Measurements from ENCODE around the gene ANTXR1. TPM values are rescaled to one million over a fixed set of nuclear protein-coding genes. Genes with fewer than 3 reads are reported as not detected.
"Not testable (repeated sequence)": the region's sequence is repeated elsewhere in the genome, so short reads cannot be mapped to it uniquely, and the experiment has no call there.

ANTXR1 gene
- total and polyA plus RNA-seq, 2 donors, result 4.4 to 7.3 TPM

- Histone ChIP-seq H3K36me3 (ENCODE audit: control insufficient read depth in 2 of 2, insufficient read depth in 2 of 2, low read length in 1 of 2) (no peaks in the 10 kb centered on the region), H3K27ac (ENCODE audit: low read depth in 1 of 2, low read length in 1 of 2) (no peak overlapping the region), H3K9me3 (ENCODE audit: control insufficient read depth in 2 of 2, insufficient read depth in 1 of 2, low read length in 1 of 2) (no peaks in the 10 kb centered on the region), H3K4me1 (ENCODE audit: control insufficient read depth in 2 of 2, insufficient read depth in 2 of 2, low read length in 2 of 2) (no peaks in the 10 kb centered on the region), H3K27me3 (ENCODE audit: control insufficient read depth in 2 of 2, insufficient read depth in 1 of 2, low read length in 1 of 2) (no peaks in the 10 kb centered on the region), H3K4me3 (ENCODE audit: low read length in 2 of 2) (no peak overlapping the region)
- 98% methylated on average over 9 of the region's 9 CpGs for WGBS
- DNase-seq (ENCODE audit: low read depth in 6 of 9, low spot score in 9 of 9), result no peak
Observed at GRCh38 chr2:69247583-69247982, 234.6 kb downstream of the ANTXR1 start.

- Histone ChIP-seq H3K27me3 (ENCODE audit: control insufficient read depth in 2 of 2, insufficient read depth in 1 of 2, low read length in 1 of 2) (no peaks in the 10 kb centered on the region), H3K4me1 (ENCODE audit: control insufficient read depth in 2 of 2, insufficient read depth in 2 of 2, low read length in 2 of 2) (no peaks in the 10 kb centered on the region), H3K27ac (ENCODE audit: low read depth in 1 of 2, low read length in 1 of 2) (no peak overlapping the region), H3K4me3 (ENCODE audit: low read length in 2 of 2) (no peak overlapping the region), H3K36me3 (ENCODE audit: control insufficient read depth in 2 of 2, insufficient read depth in 2 of 2, low read length in 1 of 2) (no peaks in the 10 kb centered on the region), H3K9me3 (ENCODE audit: control insufficient read depth in 2 of 2, insufficient read depth in 1 of 2, low read length in 1 of 2) (no peaks in the 10 kb centered on the region)
- DNase-seq (ENCODE audit: low read depth in 6 of 9, low spot score in 9 of 9), result no peak
- WGBS, result 97% methylated on average over 4 of the region's 4 CpGs
Observed at GRCh38 chr2:69248232-69248631, 235.3 kb downstream of the ANTXR1 start.

- no peaks in the 10 kb centered on the region for H3K9me3 ChIP-seq (ENCODE audit: control insufficient read depth in 2 of 2, insufficient read depth in 1 of 2, low read length in 1 of 2)
- no peaks in the 10 kb centered on the region for H3K36me3 ChIP-seq (ENCODE audit: control insufficient read depth in 2 of 2, insufficient read depth in 2 of 2, low read length in 1 of 2)
- H3K4me3 ChIP-seq (ENCODE audit: low read length in 2 of 2), result no peak overlapping the region
- H3K4me1 ChIP-seq (ENCODE audit: control insufficient read depth in 2 of 2, insufficient read depth in 2 of 2, low read length in 2 of 2), result no peaks in the 10 kb centered on the region
- DNase-seq (ENCODE audit: low read depth in 6 of 9, low spot score in 9 of 9), result no peak
- WGBS, result 46% methylated on average over 1 of the region's 1 CpG
- no peak overlapping the region for H3K27ac ChIP-seq (ENCODE audit: low read depth in 1 of 2, low read length in 1 of 2)
- H3K27me3 ChIP-seq (ENCODE audit: control insufficient read depth in 2 of 2, insufficient read depth in 1 of 2, low read length in 1 of 2), result no peaks in the 10 kb centered on the region
Observed at GRCh38 chr2:69250981-69251380, 238.0 kb downstream of the ANTXR1 start.

GRCh38 chr2:69251943-69252342 lies 239.0 kb downstream of the ANTXR1 start:
- Histone ChIP-seq H3K9me3 (ENCODE audit: control insufficient read depth in 2 of 2, insufficient read depth in 1 of 2, low read length in 1 of 2) (no peaks in the 10 kb centered on the region), H3K4me1 (ENCODE audit: control insufficient read depth in 2 of 2, insufficient read depth in 2 of 2, low read length in 2 of 2) (no peaks in the 10 kb centered on the region), H3K27ac (ENCODE audit: low read depth in 1 of 2, low read length in 1 of 2) (no peak overlapping the region), H3K27me3 (ENCODE audit: control insufficient read depth in 2 of 2, insufficient read depth in 1 of 2, low read length in 1 of 2) (no peaks in the 10 kb centered on the region), H3K4me3 (ENCODE audit: low read length in 2 of 2) (no peak overlapping the region), H3K36me3 (ENCODE audit: control insufficient read depth in 2 of 2, insufficient read depth in 2 of 2, low read length in 1 of 2) (no peaks in the 10 kb centered on the region)
- no peak for DNase-seq (ENCODE audit: low read depth in 6 of 9, low spot score in 9 of 9)
- WGBS, result 96% methylated on average over 2 of the region's 2 CpGs

GRCh38 chr2:69253112-69253511 lies 240.1 kb downstream of the ANTXR1 start:
- 95% methylated on average over 2 of the region's 2 CpGs for WGBS
- no peak overlapping the region for H3K4me3 ChIP-seq (ENCODE audit: low read length in 2 of 2)
- no peaks in the 10 kb centered on the region for H3K4me1 ChIP-seq (ENCODE audit: control insufficient read depth in 2 of 2, insufficient read depth in 2 of 2, low read length in 2 of 2)
- no peaks in the 10 kb centered on the region for H3K9me3 ChIP-seq (ENCODE audit: control insufficient read depth in 2 of 2, insufficient read depth in 1 of 2, low read length in 1 of 2)
- no peak overlapping the region for H3K27ac ChIP-seq (ENCODE audit: low read depth in 1 of 2, low read length in 1 of 2)
- no peaks in the 10 kb centered on the region for H3K36me3 ChIP-seq (ENCODE audit: control insufficient read depth in 2 of 2, insufficient read depth in 2 of 2, low read length in 1 of 2)
- H3K27me3 ChIP-seq (ENCODE audit: control insufficient read depth in 2 of 2, insufficient read depth in 1 of 2, low read length in 1 of 2), result no peaks in the 10 kb centered on the region
- DNase-seq (ENCODE audit: low read depth in 6 of 9, low spot score in 9 of 9), result no peak

GRCh38 chr2:69253611-69254301 lies 240.8 kb downstream of the ANTXR1 start:
- Histone ChIP-seq H3K4me3 (ENCODE audit: low read length in 2 of 2) (no peak overlapping the region), H3K36me3 (ENCODE audit: control insufficient read depth in 2 of 2, insufficient read depth in 2 of 2, low read length in 1 of 2) (no peaks in the 10 kb centered on the region), H3K9me3 (ENCODE audit: control insufficient read depth in 2 of 2, insufficient read depth in 1 of 2, low read length in 1 of 2) (no peaks in the 10 kb centered on the region), H3K4me1 (ENCODE audit: control insufficient read depth in 2 of 2, insufficient read depth in 2 of 2, low read length in 2 of 2) (no peaks in the 10 kb centered on the region), H3K27ac (ENCODE audit: low read depth in 1 of 2, low read length in 1 of 2) (no peak overlapping the region), H3K27me3 (ENCODE audit: control insufficient read depth in 2 of 2, insufficient read depth in 1 of 2, low read length in 1 of 2) (no peaks in the 10 kb centered on the region)
- no peak for DNase-seq (ENCODE audit: low read depth in 6 of 9, low spot score in 9 of 9)
- WGBS, result 94% methylated on average over 8 of the region's 8 CpGs

GRCh38 chr2:69255760-69256159 lies 242.8 kb downstream of the ANTXR1 start:
- Histone ChIP-seq H3K27me3 (ENCODE audit: control insufficient read depth in 2 of 2, insufficient read depth in 1 of 2, low read length in 1 of 2) (no peaks in the 10 kb centered on the region), H3K9me3 (ENCODE audit: control insufficient read depth in 2 of 2, insufficient read depth in 1 of 2, low read length in 1 of 2) (peaks cover 0 to 4% of the 10 kb centered on the region in 2 donors), H3K27ac (ENCODE audit: low read depth in 1 of 2, low read length in 1 of 2) (no peak overlapping the region), H3K36me3 (ENCODE audit: control insufficient read depth in 2 of 2, insufficient read depth in 2 of 2, low read length in 1 of 2) (no peaks in the 10 kb centered on the region), H3K4me1 (ENCODE audit: control insufficient read depth in 2 of 2, insufficient read depth in 2 of 2, low read length in 2 of 2) (no peaks in the 10 kb centered on the region), H3K4me3 (ENCODE audit: low read length in 2 of 2) (no peak overlapping the region)
- 94% methylated on average over 3 of the region's 3 CpGs for WGBS
- no peak for DNase-seq (ENCODE audit: low read depth in 6 of 9, low spot score in 9 of 9)

GRCh38 chr2:69259994-69260591 lies 247.1 kb downstream of the ANTXR1 start:
- not testable (repeated sequence) for H3K27me3 ChIP-seq (ENCODE audit: control insufficient read depth in 2 of 2, insufficient read depth in 1 of 2, low read length in 1 of 2); DNase-seq (ENCODE audit: low read depth in 6 of 9, low spot score in 9 of 9); H3K4me1 ChIP-seq (ENCODE audit: control insufficient read depth in 2 of 2, insufficient read depth in 2 of 2, low read length in 2 of 2); H3K36me3 ChIP-seq (ENCODE audit: control insufficient read depth in 2 of 2, insufficient read depth in 2 of 2, low read length in 1 of 2); H3K9me3 ChIP-seq (ENCODE audit: control insufficient read depth in 2 of 2, insufficient read depth in 1 of 2, low read length in 1 of 2); H3K4me3 ChIP-seq (ENCODE audit: low read length in 2 of 2); H3K27ac ChIP-seq (ENCODE audit: low read depth in 1 of 2, low read length in 1 of 2)
- WGBS, result 88% methylated on average over 12 of the region's 12 CpGs

- Histone ChIP-seq H3K4me1 (ENCODE audit: control insufficient read depth in 2 of 2, insufficient read depth in 2 of 2, low read length in 2 of 2) (no peaks in the 10 kb centered on the region), H3K36me3 (ENCODE audit: control insufficient read depth in 2 of 2, insufficient read depth in 2 of 2, low read length in 1 of 2) (no peaks in the 10 kb centered on the region), H3K4me3 (ENCODE audit: low read length in 2 of 2) (no peak overlapping the region), H3K27ac (ENCODE audit: low read depth in 1 of 2, low read length in 1 of 2) (no peak overlapping the region), H3K27me3 (ENCODE audit: control insufficient read depth in 2 of 2, insufficient read depth in 1 of 2, low read length in 1 of 2) (no peaks in the 10 kb centered on the region), H3K9me3 (ENCODE audit: control insufficient read depth in 2 of 2, insufficient read depth in 1 of 2, low read length in 1 of 2) (peaks cover 0 to 4% of the 10 kb centered on the region in 2 donors)
- no peak for DNase-seq (ENCODE audit: low read depth in 6 of 9, low spot score in 9 of 9)
Observed at GRCh38 chr2:69260666-69261065, 247.7 kb downstream of the ANTXR1 start.
